ENCODE results near the gene HIVEP3.
A peak's percentile ranks its signal among the peaks of the same experiment; 100 is the strongest.

Gene HIVEP3

GRCh38 chr1:41806472-41807155, 112.1 kb downstream of the HIVEP3 start:
- Histone ChIP-seq H3K4me1 (ENCODE audit: low read depth, poor library complexity, severe bottlenecking) (peaks cover 58% of the 10 kb centered on the region), H3K27me3 (ENCODE audit: insufficient read depth, low read depth) (no peaks in the 10 kb centered on the region), H2AFZ (ENCODE audit: low read depth) (no peak overlapping the region), H4K20me1 (ENCODE audit: insufficient read depth) (no peaks in the 10 kb centered on the region), H3K79me2 (ENCODE audit: insufficient read depth, low read depth) (no peaks in the 10 kb centered on the region), H3K4me2 (no peak overlapping the region), H3K9ac (no peak overlapping the region), H3K36me3 (ENCODE audit: insufficient read depth) (no peaks in the 10 kb centered on the region), H3K27ac (no peak overlapping the region), H3K4me3 (IDR thresholded peaks at IDR 0.05; ENCODE audit: insufficient read depth, low read depth, low read length) (no peak overlapping the region)
- no peak for TF ChIP-seq CTCF (conservative IDR thresholded peaks at IDR 0.05; ENCODE audit: low read depth, low read length)

- Histone ChIP-seq H4K20me1 (ENCODE audit: insufficient read depth) (no peaks in the 10 kb centered on the region), H3K4me3 (IDR thresholded peaks at IDR 0.05; ENCODE audit: insufficient read depth, low read depth, low read length) (no peak overlapping the region), H3K9ac (no peak overlapping the region), H3K27ac (no peak overlapping the region), H3K4me2 (no peak overlapping the region), H3K79me2 (ENCODE audit: insufficient read depth, low read depth) (no peaks in the 10 kb centered on the region), H3K4me1 (ENCODE audit: low read depth, poor library complexity, severe bottlenecking) (peaks cover 62% of the 10 kb centered on the region), H3K27me3 (ENCODE audit: insufficient read depth, low read depth) (no peaks in the 10 kb centered on the region), H3K36me3 (ENCODE audit: insufficient read depth) (no peaks in the 10 kb centered on the region), H2AFZ (ENCODE audit: low read depth) (no peak overlapping the region)
- TF ChIP-seq CTCF (conservative IDR thresholded peaks at IDR 0.05; ENCODE audit: low read depth, low read length) = no peak
These were observed 112.8 kb downstream of the HIVEP3 start for GRCh38 chr1:41805771-41806471.

GRCh38 chr1:41804176-41804575, 114.5 kb downstream of the HIVEP3 start:
- no peak overlapping the region for H3K27ac ChIP-seq
- no peaks in the 10 kb centered on the region for H3K36me3 ChIP-seq (ENCODE audit: insufficient read depth)
- H3K4me1 ChIP-seq (ENCODE audit: low read depth, poor library complexity, severe bottlenecking) = peaks cover 60% of the 10 kb centered on the region
- H2AFZ ChIP-seq (ENCODE audit: low read depth) = no peak overlapping the region
- no peak for TF ChIP-seq CTCF (conservative IDR thresholded peaks at IDR 0.05; ENCODE audit: low read depth, low read length)
- no peaks in the 10 kb centered on the region for H3K27me3 ChIP-seq (ENCODE audit: insufficient read depth, low read depth)
- no peaks in the 10 kb centered on the region for H3K79me2 ChIP-seq (ENCODE audit: insufficient read depth, low read depth)
- H4K20me1 ChIP-seq (ENCODE audit: insufficient read depth) = no peaks in the 10 kb centered on the region
- H3K9ac ChIP-seq = no peak overlapping the region
- H3K4me3 ChIP-seq (IDR thresholded peaks at IDR 0.05; ENCODE audit: insufficient read depth, low read depth, low read length) = no peak overlapping the region
- H3K4me2 ChIP-seq = no peak overlapping the region

- 0 out of 2 replicates have a peak overlapping the region, but pooled peaks have one; percentile 19 for H2AFZ ChIP-seq (ENCODE audit: low read depth)
- H3K9ac ChIP-seq = no peak overlapping the region
- no peak overlapping the region for H3K4me3 ChIP-seq (IDR thresholded peaks at IDR 0.05; ENCODE audit: insufficient read depth, low read depth, low read length)
- H3K4me1 ChIP-seq (ENCODE audit: low read depth, poor library complexity, severe bottlenecking) = peaks cover 55% of the 10 kb centered on the region
- no peaks in the 10 kb centered on the region for H3K27me3 ChIP-seq (ENCODE audit: insufficient read depth, low read depth)
- TF ChIP-seq CTCF (conservative IDR thresholded peaks at IDR 0.05; ENCODE audit: low read depth, low read length) = no peak
- no peaks in the 10 kb centered on the region for H3K36me3 ChIP-seq (ENCODE audit: insufficient read depth)
- H3K4me2 ChIP-seq = peak overlapping the region; percentile 44; the same call in 1 of the 2 replicates
- no peak overlapping the region for H3K27ac ChIP-seq
- no peaks in the 10 kb centered on the region for H4K20me1 ChIP-seq (ENCODE audit: insufficient read depth)
- no peaks in the 10 kb centered on the region for H3K79me2 ChIP-seq (ENCODE audit: insufficient read depth, low read depth)
These were observed 115.1 kb downstream of the HIVEP3 start for GRCh38 chr1:41803656-41804055.

Measured in KMS-11 (cell line).